SK-N-MC (cell line): ENCODE measurements around the gene KMT2A.
A peak's percentile ranks its signal among the peaks of the same experiment; 100 is the strongest.
"Not testable (repeated sequence)": the region's sequence is repeated elsewhere in the genome, so short reads cannot be mapped to it uniquely, and the experiment has no call there.

ENCODE experiments used
- DNase-seq: peaks from one replicate; pipeline ENCODE4 v3.0.0-alpha.2; 2011; ENCODE audit warnings: low read depth, low spot score
- H3K27ac ChIP-seq: fragments of 200-600 bp; sonication (generic); 2 replicates; pipeline ENCODE4 v1.5.1; 2016; ENCODE audit warnings: mixed run types
- H3K36me3 ChIP-seq: fragments of 200-600 bp; sonication (generic); 2 replicates; pipeline ENCODE4 v1.6.1; 2017; ENCODE audit warnings: antibody characterized with exemption, low read length, mixed read lengths; ENCODE audit not compliant: insufficient read depth
- H3K4me3 ChIP-seq: fragments of 200-600 bp; sonication (generic); 2 replicates; pipeline ENCODE4 v1.5.1; 2016
- H3K9ac ChIP-seq: fragments of 200-600 bp; sonication (generic); 2 replicates; pipeline ENCODE4 v1.8.0; 2017; ENCODE audit warnings: mixed run types, mixed read lengths; ENCODE audit not compliant: insufficient read length
- H3K9me3 ChIP-seq: fragments of 200-600 bp; sonication (generic); 2 replicates; pipeline ENCODE4 v1.6.1; 2017; ENCODE audit warnings: low read depth, mild to moderate bottlenecking, antibody characterized with exemption, low read length, moderate library complexity, mixed read lengths
- EZH2 ChIP-seq: fragments of 200-600 bp; sonication (generic); IDR thresholded peaks from one replicate; pipeline ENCODE4 v1.6.1; 2017; ENCODE audit warnings: antibody characterized with exemption
- FOXP2 ChIP-seq: optimal IDR thresholded peaks from 2 replicates; pipeline ENCODE3; 2011; ENCODE audit warnings: mild to moderate bottlenecking, moderate library complexity; ENCODE audit not compliant: insufficient read depth; ENCODE audit errors: extremely low read length, control extremely low read depth
- POLR2AphosphoS5 ChIP-seq: IDR thresholded peaks from 2 replicates; pipeline ENCODE4 v1.6.1; 2012; ENCODE audit warnings: mild to moderate bottlenecking, low read depth, low read length, borderline replicate concordance

KMT2A gene

DNA sequence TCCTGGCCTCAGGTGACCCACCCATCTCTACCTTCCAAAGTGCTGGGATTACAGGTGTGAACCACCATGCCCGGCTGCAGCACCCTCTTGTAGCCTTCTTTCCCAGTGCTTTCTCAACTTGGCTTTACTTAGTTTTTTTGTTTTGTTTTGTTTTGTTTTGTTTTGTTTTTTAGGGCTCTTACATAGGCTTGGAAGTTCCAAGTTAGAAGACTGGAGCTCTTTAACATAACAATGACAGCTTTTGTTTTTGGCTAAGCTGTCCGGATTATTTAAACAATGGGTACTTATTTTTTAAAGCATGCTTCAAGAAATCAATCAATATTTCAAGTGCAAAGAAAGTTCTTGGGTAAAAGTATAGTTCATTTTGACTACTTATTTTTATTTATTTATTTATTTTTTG, 25.9 kb downstream of the KMT2A start:
- Histone ChIP-seq H3K9me3 (no peaks in the 10 kb centered on the region), H3K36me3 (no peaks in the 10 kb centered on the region), H3K9ac (no peak overlapping the region), H3K27ac (no peak overlapping the region), H3K4me3 (no peak overlapping the region)
- DNase-seq, result no peak
- no peak for TF ChIP-seq EZH2
- no peak for TF ChIP-seq FOXP2
- no peak for TF ChIP-seq POLR2AphosphoS5

DNA sequence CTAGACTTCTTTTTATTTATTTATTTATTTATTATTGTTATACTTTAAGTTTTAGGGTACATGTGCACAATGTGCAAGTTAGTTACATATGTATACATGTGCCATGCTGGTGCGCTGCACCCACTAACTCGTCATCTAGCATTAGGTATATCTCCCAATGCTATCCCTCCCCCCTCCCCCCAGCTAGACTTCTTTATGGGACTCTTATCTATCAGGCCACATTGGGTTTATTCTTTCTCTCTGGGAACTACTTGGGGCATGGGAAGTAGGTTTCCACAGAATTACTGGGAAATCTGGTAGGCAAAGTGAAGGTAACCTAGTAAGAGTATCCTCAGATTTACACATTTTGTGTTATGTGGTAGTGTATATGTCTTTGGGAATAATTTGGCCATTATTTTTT, 32.7 kb downstream of the KMT2A start:
- H3K36me3 ChIP-seq, result peaks cover 38% of the 10 kb centered on the region
- H3K9ac ChIP-seq, result not testable (repeated sequence)

DNA sequence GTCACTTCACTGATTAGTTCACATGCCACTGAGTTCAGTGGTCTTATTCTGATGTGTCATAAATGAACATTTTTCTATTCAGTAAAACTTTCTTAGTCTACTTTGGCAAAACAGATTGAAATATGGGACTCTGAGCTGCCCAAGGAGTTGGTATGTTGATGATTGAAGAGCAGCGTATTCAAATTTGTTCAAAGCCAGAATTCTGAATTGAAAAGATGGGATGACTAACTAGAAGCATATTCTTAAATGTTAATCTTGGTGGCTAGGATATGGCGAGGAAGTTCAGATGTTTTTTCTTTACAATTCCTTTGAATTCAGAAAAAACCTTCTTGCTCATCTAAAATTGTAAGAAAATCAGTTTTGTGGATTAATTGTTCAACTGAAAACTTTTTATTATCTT, 34.7 kb downstream of the KMT2A start:
- no peak overlapping the region for H3K4me3 ChIP-seq
- no peak for DNase-seq
- H3K27ac ChIP-seq, result no peak overlapping the region
- H3K9ac ChIP-seq, result no peak overlapping the region
- TF ChIP-seq EZH2, result no peak
- no peak for TF ChIP-seq POLR2AphosphoS5
- no peak for TF ChIP-seq FOXP2
- H3K36me3 ChIP-seq, result peaks cover 51% of the 10 kb centered on the region
- H3K9me3 ChIP-seq, result no peaks in the 10 kb centered on the region

More for the DNA sequence above, 32.7 kb downstream of the KMT2A start:
- H3K27ac ChIP-seq, H3K9me3 ChIP-seq, DNase-seq, H3K4me3 ChIP-seq: not testable (repeated sequence)

DNA sequence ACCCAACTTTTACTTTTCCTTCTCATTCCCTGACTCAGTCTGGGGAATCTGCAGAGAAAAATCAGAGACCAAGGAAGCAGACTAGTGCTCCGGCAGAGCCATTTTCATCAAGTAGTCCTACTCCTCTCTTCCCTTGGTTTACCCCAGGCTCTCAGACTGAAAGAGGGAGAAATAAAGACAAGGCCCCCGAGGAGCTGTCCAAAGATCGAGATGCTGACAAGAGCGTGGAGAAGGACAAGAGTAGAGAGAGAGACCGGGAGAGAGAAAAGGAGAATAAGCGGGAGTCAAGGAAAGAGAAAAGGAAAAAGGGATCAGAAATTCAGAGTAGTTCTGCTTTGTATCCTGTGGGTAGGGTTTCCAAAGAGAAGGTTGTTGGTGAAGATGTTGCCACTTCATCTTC, 37.2 kb downstream of the KMT2A start:
- TF ChIP-seq POLR2AphosphoS5, result no peak
- no peak for DNase-seq
- Histone ChIP-seq H3K27ac (no peak overlapping the region), H3K36me3 (peaks cover 74% of the 10 kb centered on the region), H3K9me3 (no peaks in the 10 kb centered on the region), H3K4me3 (no peak overlapping the region), H3K9ac (no peak overlapping the region)

DNA sequence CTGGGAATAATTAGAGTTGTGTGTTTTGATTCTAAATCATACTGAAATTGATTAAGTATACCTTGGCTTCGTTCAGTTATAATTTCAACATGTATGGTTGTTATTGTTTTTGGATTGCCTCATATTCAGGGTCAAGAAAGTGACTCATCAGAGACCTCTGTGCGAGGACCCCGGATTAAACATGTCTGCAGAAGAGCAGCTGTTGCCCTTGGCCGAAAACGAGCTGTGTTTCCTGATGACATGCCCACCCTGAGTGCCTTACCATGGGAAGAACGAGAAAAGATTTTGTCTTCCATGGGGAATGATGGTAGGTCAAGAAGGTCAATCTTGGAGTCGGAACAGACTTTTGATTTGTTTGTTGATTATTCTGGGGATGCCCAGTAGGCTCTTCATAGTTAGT, 40.4 kb downstream of the KMT2A start:
- H3K27ac ChIP-seq, result no peak overlapping the region
- H3K4me3 ChIP-seq, result no peak overlapping the region
- no peaks in the 10 kb centered on the region for H3K9me3 ChIP-seq
- peaks cover 90% of the 10 kb centered on the region for H3K36me3 ChIP-seq
- H3K9ac ChIP-seq, result no peak overlapping the region
- TF ChIP-seq POLR2AphosphoS5 (no peak), EZH2 (no peak), FOXP2 (no peak)
- no peak for DNase-seq

DNA sequence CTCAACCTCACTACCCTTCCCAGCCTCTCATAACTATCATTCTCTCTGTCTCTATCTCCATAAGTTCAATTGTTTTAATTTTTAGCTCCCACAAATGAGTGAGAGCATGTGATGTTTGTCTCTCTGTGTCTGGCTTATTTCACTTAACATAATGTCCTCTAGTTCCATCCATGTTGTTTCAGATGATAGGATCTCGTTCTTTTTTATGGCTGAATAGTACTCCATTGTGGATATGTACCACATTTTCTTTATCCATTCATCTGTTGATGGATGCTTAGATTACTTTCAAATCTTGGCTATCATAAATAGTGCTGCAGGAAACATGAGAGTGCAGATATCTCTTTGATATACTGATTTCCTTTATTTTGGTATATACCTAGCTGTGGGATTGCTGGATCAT, 44.9 kb downstream of the KMT2A start:
- H3K4me3 ChIP-seq, DNase-seq, H3K9me3 ChIP-seq, H3K9ac ChIP-seq, H3K27ac ChIP-seq: not testable (repeated sequence)
- H3K36me3 ChIP-seq, result peaks cover 89% of the 10 kb centered on the region

DNA sequence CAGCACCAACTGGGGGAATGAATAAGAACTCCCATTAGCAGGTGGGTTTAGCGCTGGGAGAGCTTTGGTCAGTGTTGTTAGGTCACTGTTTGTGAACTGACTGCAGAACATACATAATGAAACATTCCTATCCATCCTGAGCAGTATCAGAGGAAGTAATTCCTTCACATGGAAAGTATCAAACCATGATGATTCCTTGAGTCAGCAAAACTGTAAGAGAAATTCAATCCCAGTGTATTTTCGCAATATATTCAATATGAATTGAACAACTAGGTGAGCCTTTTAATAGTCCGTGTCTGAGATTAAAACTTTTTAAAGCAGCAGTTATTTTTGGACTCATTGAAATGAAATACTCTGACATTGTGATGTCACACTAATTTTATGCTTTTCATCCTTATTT, 48.1 kb downstream of the KMT2A start:
- TF ChIP-seq FOXP2 (no peak), EZH2 (no peak), POLR2AphosphoS5 (no peak)
- peaks cover 84% of the 10 kb centered on the region for H3K36me3 ChIP-seq
- no peak overlapping the region for H3K9ac ChIP-seq

DNA sequence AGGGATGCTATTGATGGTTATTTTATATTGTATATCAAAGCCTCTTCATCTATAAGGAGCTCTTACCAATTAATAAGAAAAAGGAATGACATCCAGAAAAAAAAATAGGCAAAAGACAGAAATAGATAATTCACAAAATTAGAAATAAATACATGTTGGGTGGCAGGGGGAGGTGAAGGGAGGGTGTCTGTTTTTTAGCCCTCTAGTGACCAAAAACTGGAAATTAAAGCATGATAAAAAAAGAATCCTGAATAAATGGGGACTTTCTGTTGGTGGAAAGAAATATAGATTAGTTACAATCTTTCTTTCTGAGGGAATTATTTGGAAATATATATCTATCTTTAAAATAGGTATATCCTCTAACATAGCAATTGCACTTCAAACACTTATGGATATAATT, 49.0 kb downstream of the KMT2A start:
- Histone ChIP-seq H3K36me3 (peaks cover 84% of the 10 kb centered on the region), H3K4me3 (no peak overlapping the region), H3K9ac (no peak overlapping the region), H3K9me3 (no peaks in the 10 kb centered on the region), H3K27ac (no peak overlapping the region)
- no peak for DNase-seq
- TF ChIP-seq POLR2AphosphoS5 (no peak), FOXP2 (no peak), EZH2 (no peak)

More for the DNA sequence above, 48.1 kb downstream of the KMT2A start:
- Histone ChIP-seq H3K9me3 (no peaks in the 10 kb centered on the region), H3K4me3 (no peak overlapping the region), H3K27ac (no peak overlapping the region)
- no peak for DNase-seq

DNA sequence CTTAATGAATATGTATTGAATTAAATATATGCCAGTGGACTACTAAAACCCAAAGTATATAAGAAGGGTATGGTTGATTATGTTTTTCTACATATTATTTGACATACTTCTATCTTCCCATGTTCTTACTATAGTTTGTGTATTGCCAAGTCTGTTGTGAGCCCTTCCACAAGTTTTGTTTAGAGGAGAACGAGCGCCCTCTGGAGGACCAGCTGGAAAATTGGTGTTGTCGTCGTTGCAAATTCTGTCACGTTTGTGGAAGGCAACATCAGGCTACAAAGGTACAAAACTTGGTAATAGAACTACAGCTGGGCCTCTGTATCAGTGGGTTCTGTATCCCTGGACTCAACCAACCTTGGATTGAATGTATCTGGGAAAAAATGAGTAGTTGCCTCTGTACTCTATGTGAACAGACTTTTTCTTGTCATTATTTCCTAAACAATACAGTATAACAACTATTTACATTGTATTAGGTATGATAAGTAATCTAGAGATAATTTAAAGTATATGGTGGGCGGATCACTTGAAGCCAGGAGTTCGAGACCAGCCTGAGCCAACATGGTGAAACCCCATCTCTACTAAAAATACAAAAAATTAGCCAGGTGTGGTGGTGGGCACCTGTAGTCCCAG, 52.3 kb downstream of the KMT2A start:
- Histone ChIP-seq H3K4me3 (no peak overlapping the region), H3K9ac (no peak overlapping the region), H3K27ac (0 out of 2 replicates have a peak overlapping the region, but pooled peaks have one; percentile 45), H3K9me3 (no peaks in the 10 kb centered on the region), H3K36me3 (peaks cover 84% of the 10 kb centered on the region)
- TF ChIP-seq FOXP2, result no peak
- TF ChIP-seq POLR2AphosphoS5, result no peak
- no peak for TF ChIP-seq EZH2
- DNase-seq, result peak; percentile 42
